Lower leg skin (tissue), 3 donors: ENCODE measurements around the gene APMAP.

ENCODE experiments used
- POLR2A ChIP-seq, 2 donors: fragments of 450-650 bp; IDR thresholded peaks; one replicate each; pipeline ENCODE4 v1.6.1; 2016 to 2017; ENCODE audit warnings: antibody characterized with exemption in 2 of 2, mild to moderate bottlenecking in 1 of 2, moderate library complexity in 1 of 2
- TF ChIP-seq, protein P1 (sequence below), 3 donors: fragments of 450-650 bp; IDR thresholded peaks; one replicate each; pipeline ENCODE4 v1.5.1; 2016; ENCODE audit warnings: antibody characterized with exemption in 3 of 3, mild to moderate bottlenecking in 3 of 3, moderate library complexity in 2 of 3

DNA sequence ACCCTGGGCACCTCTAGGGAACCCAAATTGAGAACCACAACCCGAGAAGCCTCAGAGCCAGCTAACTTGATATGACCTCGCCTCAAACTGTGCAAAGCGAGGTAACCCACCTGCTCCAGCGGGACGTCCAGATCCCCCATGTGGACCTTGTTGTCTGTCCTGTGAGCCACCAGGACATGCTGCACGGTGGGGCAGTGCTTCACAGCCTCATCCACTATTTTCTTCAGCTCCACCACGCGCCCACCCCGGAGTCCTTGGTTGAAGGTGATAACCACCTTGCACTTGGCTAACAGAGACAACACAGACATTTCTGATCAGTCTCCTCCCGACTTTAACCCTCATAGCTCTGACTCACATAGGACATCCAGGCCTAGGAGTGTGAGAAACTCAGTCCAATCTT, 30.8 kb upstream of the APMAP start:
- TF ChIP-seq, protein P1, sequence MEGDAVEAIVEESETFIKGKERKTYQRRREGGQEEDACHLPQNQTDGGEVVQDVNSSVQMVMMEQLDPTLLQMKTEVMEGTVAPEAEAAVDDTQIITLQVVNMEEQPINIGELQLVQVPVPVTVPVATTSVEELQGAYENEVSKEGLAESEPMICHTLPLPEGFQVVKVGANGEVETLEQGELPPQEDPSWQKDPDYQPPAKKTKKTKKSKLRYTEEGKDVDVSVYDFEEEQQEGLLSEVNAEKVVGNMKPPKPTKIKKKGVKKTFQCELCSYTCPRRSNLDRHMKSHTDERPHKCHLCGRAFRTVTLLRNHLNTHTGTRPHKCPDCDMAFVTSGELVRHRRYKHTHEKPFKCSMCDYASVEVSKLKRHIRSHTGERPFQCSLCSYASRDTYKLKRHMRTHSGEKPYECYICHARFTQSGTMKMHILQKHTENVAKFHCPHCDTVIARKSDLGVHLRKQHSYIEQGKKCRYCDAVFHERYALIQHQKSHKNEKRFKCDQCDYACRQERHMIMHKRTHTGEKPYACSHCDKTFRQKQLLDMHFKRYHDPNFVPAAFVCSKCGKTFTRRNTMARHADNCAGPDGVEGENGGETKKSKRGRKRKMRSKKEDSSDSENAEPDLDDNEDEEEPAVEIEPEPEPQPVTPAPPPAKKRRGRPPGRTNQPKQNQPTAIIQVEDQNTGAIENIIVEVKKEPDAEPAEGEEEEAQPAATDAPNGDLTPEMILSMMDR (IDR thresholded peaks at IDR 0.05) = no peak
- no peak for TF ChIP-seq POLR2A (IDR thresholded peaks at IDR 0.05)
